SK-N-SH treated with all-trans-retinoic acid at 6 μM for 48 hours (cell line): Measurements from ENCODE around the gene KLF11.

Experiments used
- ATAC-seq: fragments of 200-7000 bp; cut with Tn5 transposase; 3 replicates; pipeline ENCODE4 v1.9.1; 2020; ENCODE audit warnings: mild to moderate bottlenecking, moderate library complexity
- ARNTL ChIP-seq: fragments of 450-650 bp; formaldehyde crosslinking; IDR thresholded peaks from 2 replicates; pipeline ENCODE4 v1.5.0; 2020; ENCODE audit warnings: low read depth, mild to moderate bottlenecking, moderate library complexity, borderline replicate concordance
- CSDC2 ChIP-seq: fragments of 250-450 bp; sonication (Bioruptor Pico); IDR thresholded peaks from 2 replicates; pipeline ENCODE4 v1.5.0; 2020; ENCODE audit warnings: mild to moderate bottlenecking, moderate library complexity
- CSRNP3 ChIP-seq: fragments of 250-450 bp; sonication (Bioruptor Pico); IDR thresholded peaks from 2 replicates; pipeline ENCODE4 v1.5.1; 2021; ENCODE audit warnings: mild to moderate bottlenecking, moderate library complexity
- ESRRG ChIP-seq: fragments of 250-450 bp; sonication (Bioruptor Pico); IDR thresholded peaks from 2 replicates; pipeline ENCODE4 v1.6.1; 2021; ENCODE audit warnings: mild to moderate bottlenecking
- GLIS3 ChIP-seq: fragments of 250-450 bp; sonication (Bioruptor Pico); IDR thresholded peaks from 2 replicates; pipeline ENCODE4 v1.5.0; 2020; ENCODE audit warnings: mild to moderate bottlenecking, moderate library complexity
- ISL1 ChIP-seq: fragments of 250-450 bp; sonication (Bioruptor Pico); IDR thresholded peaks from 2 replicates; pipeline ENCODE4 v2.1.2; 2022; ENCODE audit warnings: mild to moderate bottlenecking, moderate library complexity
- OSR1 ChIP-seq: fragments of 250-450 bp; sonication (Bioruptor Pico); IDR thresholded peaks from 2 replicates; pipeline ENCODE4 v1.8.0; 2022; ENCODE audit warnings: moderate library complexity, mild to moderate bottlenecking, inconsistent platforms
- PPARA ChIP-seq: fragments of 250-450 bp; sonication (Bioruptor Pico); IDR thresholded peaks from 2 replicates; pipeline ENCODE4 v1.5.0; 2020; ENCODE audit warnings: mild to moderate bottlenecking, borderline replicate concordance
- RARB ChIP-seq: fragments of 250-450 bp; sonication (Bioruptor Pico); IDR thresholded peaks from 2 replicates; pipeline ENCODE4 v1.8.0; 2021; ENCODE audit warnings: mild to moderate bottlenecking, moderate library complexity
- SNAI2 ChIP-seq: fragments of 250-450 bp; sonication (Bioruptor Pico); IDR thresholded peaks from 2 replicates; pipeline ENCODE4 v1.5.0; 2020; ENCODE audit warnings: mild to moderate bottlenecking, moderate library complexity
- TCF4 ChIP-seq: fragments of 250-450 bp; sonication (Bioruptor Pico); IDR thresholded peaks from 2 replicates; pipeline ENCODE4 v1.8.0; 2021; ENCODE audit warnings: mild to moderate bottlenecking, moderate library complexity, borderline replicate concordance
- TOX ChIP-seq: fragments of 250-450 bp; sonication (Bioruptor Pico); IDR thresholded peaks from 2 replicates; pipeline ENCODE4 v1.8.0; 2021; ENCODE audit warnings: mild to moderate bottlenecking, moderate library complexity, borderline replicate concordance
- ZC3H10 ChIP-seq: fragments of 250-450 bp; sonication (Bioruptor Pico); IDR thresholded peaks from 2 replicates; pipeline ENCODE4 v1.5.1; 2021; ENCODE audit warnings: mild to moderate bottlenecking, moderate library complexity
- ZFP3 ChIP-seq: fragments of 250-450 bp; sonication (Bioruptor Pico); IDR thresholded peaks from 2 replicates; pipeline ENCODE4 v1.5.0; 2020; ENCODE audit warnings: mild to moderate bottlenecking, moderate library complexity
- ZFP30 ChIP-seq: fragments of 450-650 bp; formaldehyde crosslinking; IDR thresholded peaks from 2 replicates; pipeline ENCODE4 v1.5.0; 2022; ENCODE audit warnings: mild to moderate bottlenecking, moderate library complexity
- ZNF8 ChIP-seq: fragments of 450-650 bp; formaldehyde crosslinking; IDR thresholded peaks from 2 replicates; pipeline ENCODE4 v1.5.0; 2020; ENCODE audit warnings: mild to moderate bottlenecking, moderate library complexity
- TF ChIP-seq, protein P1 (sequence below): fragments of 250-450 bp; sonication (Bioruptor Pico); IDR thresholded peaks from 2 replicates; pipeline ENCODE4 v1.8.0; 2020; ENCODE audit warnings: mild to moderate bottlenecking, moderate library complexity, borderline replicate concordance
- TF ChIP-seq, protein P2 (sequence below): fragments of 250-450 bp; sonication (Bioruptor Pico); IDR thresholded peaks from 2 replicates; pipeline ENCODE4 v1.8.0; 2021; ENCODE audit warnings: low read depth, mild to moderate bottlenecking, moderate library complexity, borderline replicate concordance
- TF ChIP-seq, protein P3 (sequence below): fragments of 250-450 bp; sonication (Bioruptor Pico); IDR thresholded peaks from 2 replicates; pipeline ENCODE4 v1.5.0; 2020; ENCODE audit warnings: mild to moderate bottlenecking, moderate library complexity
- TF ChIP-seq, protein P4 (sequence below): fragments of 250-450 bp; sonication (Bioruptor Pico); IDR thresholded peaks from 2 replicates; pipeline ENCODE4 v1.5.1; 2020; ENCODE audit warnings: low read depth, mild to moderate bottlenecking, moderate library complexity

The KLF11 gene

DNA sequence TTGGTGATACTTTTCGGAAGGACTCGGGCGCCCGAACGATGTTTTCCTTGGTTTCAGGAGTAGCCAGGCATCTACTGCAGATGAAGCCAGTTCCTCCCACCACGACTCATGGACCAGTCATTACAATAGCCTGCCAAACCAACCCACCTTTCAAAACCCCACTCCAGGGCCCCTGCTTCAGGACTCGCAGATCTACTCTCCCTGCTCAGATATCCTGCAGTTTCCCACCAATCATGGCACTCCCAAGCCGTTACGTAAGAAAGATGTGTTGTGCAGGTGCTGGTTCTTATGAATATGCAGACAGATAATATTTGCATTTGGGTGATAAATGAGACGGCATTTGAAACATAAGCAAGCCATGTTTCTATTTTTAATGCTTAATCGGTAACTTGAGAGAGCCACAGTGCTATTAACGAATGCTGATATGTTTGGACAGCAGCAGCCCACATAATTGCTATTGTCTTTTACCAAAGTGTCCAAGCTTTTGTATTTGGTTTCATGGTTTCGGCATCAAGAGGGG, 40.4 kb downstream of the KLF11 start:
- TF ChIP-seq PPARA (CRISPR knock-in tag): no peak
- no peak for TF ChIP-seq ARNTL (CRISPR knock-in tag)
- no peak for TF ChIP-seq ZFP3 (CRISPR knock-in tag)
- no peak for TF ChIP-seq ZC3H10 (CRISPR knock-in tag)
- no peak for TF ChIP-seq CSRNP3 (CRISPR knock-in tag)
- TF ChIP-seq SNAI2 (CRISPR knock-in tag): no peak
- TF ChIP-seq, protein P1, sequence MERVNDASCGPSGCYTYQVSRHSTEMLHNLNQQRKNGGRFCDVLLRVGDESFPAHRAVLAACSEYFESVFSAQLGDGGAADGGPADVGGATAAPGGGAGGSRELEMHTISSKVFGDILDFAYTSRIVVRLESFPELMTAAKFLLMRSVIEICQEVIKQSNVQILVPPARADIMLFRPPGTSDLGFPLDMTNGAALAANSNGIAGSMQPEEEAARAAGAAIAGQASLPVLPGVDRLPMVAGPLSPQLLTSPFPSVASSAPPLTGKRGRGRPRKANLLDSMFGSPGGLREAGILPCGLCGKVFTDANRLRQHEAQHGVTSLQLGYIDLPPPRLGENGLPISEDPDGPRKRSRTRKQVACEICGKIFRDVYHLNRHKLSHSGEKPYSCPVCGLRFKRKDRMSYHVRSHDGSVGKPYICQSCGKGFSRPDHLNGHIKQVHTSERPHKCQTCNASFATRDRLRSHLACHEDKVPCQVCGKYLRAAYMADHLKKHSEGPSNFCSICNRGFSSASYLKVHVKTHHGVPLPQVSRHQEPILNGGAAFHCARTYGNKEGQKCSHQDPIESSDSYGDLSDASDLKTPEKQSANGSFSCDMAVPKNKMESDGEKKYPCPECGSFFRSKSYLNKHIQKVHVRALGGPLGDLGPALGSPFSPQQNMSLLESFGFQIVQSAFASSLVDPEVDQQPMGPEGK (CRISPR knock-in tag): no peak
- TF ChIP-seq OSR1 (CRISPR knock-in tag): no peak
- TF ChIP-seq, protein P2, sequence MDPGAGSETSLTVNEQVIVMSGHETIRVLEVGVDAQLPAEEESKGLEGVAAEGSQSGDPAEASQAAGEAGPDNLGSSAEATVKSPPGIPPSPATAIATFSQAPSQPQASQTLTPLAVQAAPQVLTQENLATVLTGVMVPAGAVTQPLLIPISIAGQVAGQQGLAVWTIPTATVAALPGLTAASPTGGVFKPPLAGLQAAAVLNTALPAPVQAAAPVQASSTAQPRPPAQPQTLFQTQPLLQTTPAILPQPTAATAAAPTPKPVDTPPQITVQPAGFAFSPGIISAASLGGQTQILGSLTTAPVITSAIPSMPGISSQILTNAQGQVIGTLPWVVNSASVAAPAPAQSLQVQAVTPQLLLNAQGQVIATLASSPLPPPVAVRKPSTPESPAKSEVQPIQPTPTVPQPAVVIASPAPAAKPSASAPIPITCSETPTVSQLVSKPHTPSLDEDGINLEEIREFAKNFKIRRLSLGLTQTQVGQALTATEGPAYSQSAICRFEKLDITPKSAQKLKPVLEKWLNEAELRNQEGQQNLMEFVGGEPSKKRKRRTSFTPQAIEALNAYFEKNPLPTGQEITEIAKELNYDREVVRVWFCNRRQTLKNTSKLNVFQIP: no peak
- TF ChIP-seq ZFP30 (CRISPR knock-in tag): no peak
- ATAC-seq: no peak

GRCh38 chr2:10084223-10084865, 41.0 kb downstream of the KLF11 start:
- TF ChIP-seq SNAI2 (CRISPR knock-in tag) (no peak), PPARA (CRISPR knock-in tag) (no peak), TOX (CRISPR knock-in tag) (no peak), RARB (no peak), ISL1 (CRISPR knock-in tag) (no peak), TCF4 (CRISPR knock-in tag) (no peak), ZNF8 (no peak), ESRRG (CRISPR knock-in tag) (no peak), ZC3H10 (CRISPR knock-in tag) (no peak), ZFP30 (CRISPR knock-in tag) (no peak), CSDC2 (CRISPR knock-in tag) (no peak), ARNTL (CRISPR knock-in tag) (no peak), GLIS3 (CRISPR knock-in tag) (no peak), OSR1 (CRISPR knock-in tag) (no peak)
- TF ChIP-seq, protein P2: no peak
- TF ChIP-seq, protein P3, sequence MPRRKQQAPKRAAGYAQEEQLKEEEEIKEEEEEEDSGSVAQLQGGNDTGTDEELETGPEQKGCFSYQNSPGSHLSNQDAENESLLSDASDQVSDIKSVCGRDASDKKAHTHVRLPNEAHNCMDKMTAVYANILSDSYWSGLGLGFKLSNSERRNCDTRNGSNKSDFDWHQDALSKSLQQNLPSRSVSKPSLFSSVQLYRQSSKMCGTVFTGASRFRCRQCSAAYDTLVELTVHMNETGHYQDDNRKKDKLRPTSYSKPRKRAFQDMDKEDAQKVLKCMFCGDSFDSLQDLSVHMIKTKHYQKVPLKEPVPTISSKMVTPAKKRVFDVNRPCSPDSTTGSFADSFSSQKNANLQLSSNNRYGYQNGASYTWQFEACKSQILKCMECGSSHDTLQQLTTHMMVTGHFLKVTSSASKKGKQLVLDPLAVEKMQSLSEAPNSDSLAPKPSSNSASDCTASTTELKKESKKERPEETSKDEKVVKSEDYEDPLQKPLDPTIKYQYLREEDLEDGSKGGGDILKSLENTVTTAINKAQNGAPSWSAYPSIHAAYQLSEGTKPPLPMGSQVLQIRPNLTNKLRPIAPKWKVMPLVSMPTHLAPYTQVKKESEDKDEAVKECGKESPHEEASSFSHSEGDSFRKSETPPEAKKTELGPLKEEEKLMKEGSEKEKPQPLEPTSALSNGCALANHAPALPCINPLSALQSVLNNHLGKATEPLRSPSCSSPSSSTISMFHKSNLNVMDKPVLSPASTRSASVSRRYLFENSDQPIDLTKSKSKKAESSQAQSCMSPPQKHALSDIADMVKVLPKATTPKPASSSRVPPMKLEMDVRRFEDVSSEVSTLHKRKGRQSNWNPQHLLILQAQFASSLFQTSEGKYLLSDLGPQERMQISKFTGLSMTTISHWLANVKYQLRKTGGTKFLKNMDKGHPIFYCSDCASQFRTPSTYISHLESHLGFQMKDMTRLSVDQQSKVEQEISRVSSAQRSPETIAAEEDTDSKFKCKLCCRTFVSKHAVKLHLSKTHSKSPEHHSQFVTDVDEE (CRISPR knock-in tag): no peak
- TF ChIP-seq, protein P4, sequence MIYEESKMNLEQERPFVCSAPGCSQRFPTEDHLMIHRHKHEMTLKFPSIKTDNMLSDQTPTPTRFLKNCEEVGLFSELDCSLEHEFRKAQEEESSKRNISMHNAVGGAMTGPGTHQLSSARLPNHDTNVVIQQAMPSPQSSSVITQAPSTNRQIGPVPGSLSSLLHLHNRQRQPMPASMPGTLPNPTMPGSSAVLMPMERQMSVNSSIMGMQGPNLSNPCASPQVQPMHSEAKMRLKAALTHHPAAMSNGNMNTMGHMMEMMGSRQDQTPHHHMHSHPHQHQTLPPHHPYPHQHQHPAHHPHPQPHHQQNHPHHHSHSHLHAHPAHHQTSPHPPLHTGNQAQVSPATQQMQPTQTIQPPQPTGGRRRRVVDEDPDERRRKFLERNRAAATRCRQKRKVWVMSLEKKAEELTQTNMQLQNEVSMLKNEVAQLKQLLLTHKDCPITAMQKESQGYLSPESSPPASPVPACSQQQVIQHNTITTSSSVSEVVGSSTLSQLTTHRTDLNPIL (CRISPR knock-in tag): no peak
- TF ChIP-seq, protein P1 (CRISPR knock-in tag): no peak
- no peak for ATAC-seq
